Mononuclear cell (primary cell): ENCODE measurements around the gene HOXA10. TPM values are rescaled to one million over a fixed set of nuclear protein-coding genes. Genes with fewer than 3 reads are reported as not detected.

Experiments
- H3K27me3 ChIP-seq: 2 replicates; pipeline ENCODE4 v1.6.0; 2011; ENCODE audit warnings: low read length, control low read depth; ENCODE audit not compliant: insufficient read depth
- H3K4me1 ChIP-seq: 2 replicates; pipeline ENCODE4 v1.5.1; 2011; ENCODE audit warnings: mild to moderate bottlenecking, low read length, control low read depth; ENCODE audit not compliant: insufficient read depth
- H3K4me3 ChIP-seq: 2 replicates; pipeline ENCODE4 v1.5.1; 2011; ENCODE audit warnings: mild to moderate bottlenecking, low read length, moderate library complexity
- H3K9me3 ChIP-seq: 2 replicates; pipeline ENCODE4 v1.5.1; 2011; ENCODE audit warnings: low read depth, mild to moderate bottlenecking, control low read depth, low read length
- total RNA-seq: library from RNA; depleted of rRNA; stranded (reverse); fragments of >200 nt; gene quantifications from one replicate; pipeline ENCODE4 v1.2.3, GENCODE V29; 2012

Gene HOXA10
- total RNA-seq, 1 donor: 0.63 TPM

GRCh38 chr7:27180431-27181420 is 6.6 kb upstream of the HOXA10 start:
- Histone ChIP-seq H3K4me3 (no peak overlapping the region), H3K27me3 (peaks cover 92% of the 10 kb centered on the region), H3K9me3 (no peaks in the 10 kb centered on the region), H3K4me1 (peaks cover 34% of the 10 kb centered on the region)

GRCh38 chr7:27179503-27180430 is 5.6 kb upstream of the HOXA10 start:
- Histone ChIP-seq H3K4me3 (no peak overlapping the region), H3K27me3 (peaks cover 92% of the 10 kb centered on the region), H3K4me1 (peaks cover 25% of the 10 kb centered on the region), H3K9me3 (no peaks in the 10 kb centered on the region)

GRCh38 chr7:27179030-27179429 is 4.9 kb upstream of the HOXA10 start:
- Histone ChIP-seq H3K27me3 (peaks cover 94% of the 10 kb centered on the region), H3K9me3 (no peaks in the 10 kb centered on the region), H3K4me1 (peaks cover 25% of the 10 kb centered on the region), H3K4me3 (no peak overlapping the region)

- peaks cover 91% of the 10 kb centered on the region for H3K27me3 ChIP-seq
- peaks cover 25% of the 10 kb centered on the region for H3K4me1 ChIP-seq
- H3K4me3 ChIP-seq: no peak overlapping the region
- H3K9me3 ChIP-seq: no peaks in the 10 kb centered on the region
Measured at GRCh38 chr7:27178366-27178765, 4.2 kb upstream of the HOXA10 start.

GRCh38 chr7:27177795-27178320 is 3.7 kb upstream of the HOXA10 start:
- no peak overlapping the region for H3K4me3 ChIP-seq
- H3K4me1 ChIP-seq: peaks cover 27% of the 10 kb centered on the region
- no peaks in the 10 kb centered on the region for H3K9me3 ChIP-seq
- H3K27me3 ChIP-seq: peaks cover 91% of the 10 kb centered on the region

GRCh38 chr7:27176962-27177794 is 3.1 kb upstream of the HOXA10 start:
- Histone ChIP-seq H3K9me3 (no peaks in the 10 kb centered on the region), H3K27me3 (peaks cover 91% of the 10 kb centered on the region), H3K4me1 (peaks cover 34% of the 10 kb centered on the region), H3K4me3 (no peak overlapping the region)

GRCh38 chr7:27176524-27176845 is 2.4 kb upstream of the HOXA10 start:
- no peak overlapping the region for H3K4me3 ChIP-seq
- H3K27me3 ChIP-seq: peaks cover 91% of the 10 kb centered on the region
- no peaks in the 10 kb centered on the region for H3K9me3 ChIP-seq
- H3K4me1 ChIP-seq: peaks cover 41% of the 10 kb centered on the region

- no peak overlapping the region for H3K4me3 ChIP-seq
- peaks cover 92% of the 10 kb centered on the region for H3K27me3 ChIP-seq
- H3K9me3 ChIP-seq: no peaks in the 10 kb centered on the region
- peaks cover 43% of the 10 kb centered on the region for H3K4me1 ChIP-seq
Measured at GRCh38 chr7:27175626-27176523, 1.8 kb upstream of the HOXA10 start.

GRCh38 chr7:27174874-27175625 is 930 bp upstream of the HOXA10 start:
- peaks cover 92% of the 10 kb centered on the region for H3K27me3 ChIP-seq
- H3K4me3 ChIP-seq: no peak overlapping the region
- no peaks in the 10 kb centered on the region for H3K9me3 ChIP-seq
- peaks cover 46% of the 10 kb centered on the region for H3K4me1 ChIP-seq

GRCh38 chr7:27173511-27173955 is 587 bp downstream of the HOXA10 start:
- Histone ChIP-seq H3K27me3 (peaks cover 90% of the 10 kb centered on the region), H3K9me3 (no peaks in the 10 kb centered on the region), H3K4me3 (peak overlapping the region; percentile 13), H3K4me1 (peaks cover 51% of the 10 kb centered on the region)

- H3K9me3 ChIP-seq: no peaks in the 10 kb centered on the region
- peaks cover 51% of the 10 kb centered on the region for H3K4me1 ChIP-seq
- peaks cover 90% of the 10 kb centered on the region for H3K27me3 ChIP-seq
- peak overlapping the region; percentile 13 for H3K4me3 ChIP-seq
Measured at GRCh38 chr7:27172823-27173510, 1.2 kb downstream of the HOXA10 start.

- H3K27me3 ChIP-seq: peaks cover 94% of the 10 kb centered on the region
Measured at GRCh38 chr7:27172315-27172774, 1.8 kb downstream of the HOXA10 start.

More at GRCh38 chr7:27172315-27172774, 1.8 kb downstream of the HOXA10 start:
- no peaks in the 10 kb centered on the region for H3K9me3 ChIP-seq
- H3K4me1 ChIP-seq: peaks cover 52% of the 10 kb centered on the region
- no peak overlapping the region for H3K4me3 ChIP-seq
